Kidney (tissue), 14 donors: ENCODE results near the gene UBE2F. TPM values are rescaled to one million over a fixed set of nuclear protein-coding genes. Genes with fewer than 3 reads are reported as not detected.

ENCODE experiments used
- DNase-seq, 5 donors: peaks; one replicate each; pipeline ENCODE4 v3.0.0-alpha.2; 2013 to 2020
- FAIRE-seq: peaks from 2 replicates; lab custom pipeline; 2012; peaks lifted over from hg19 to GRCh38; lab: Jason Lieb, UNC
- H3K27ac ChIP-seq, 2 donors: one replicate each; pipeline ENCODE4 v1.7.0; 2013; ENCODE audit warnings: low read depth in 2 of 2, low read length in 2 of 2, inconsistent platforms in 1 of 2
- H3K27me3 ChIP-seq: one replicate; pipeline ENCODE4 v1.7.1; 2013; ENCODE audit warnings: low read length, inconsistent platforms; ENCODE audit not compliant: control insufficient read depth, insufficient read depth
- H3K36me3 ChIP-seq, 3 donors: one replicate each; pipeline versions ENCODE4 v1.7.0 to v1.7.1; 2013; ENCODE audit warnings: low read length in 3 of 3, control low read depth in 1 of 3, inconsistent platforms in 1 of 3; ENCODE audit not compliant: insufficient read depth in 3 of 3, control insufficient read depth in 2 of 3
- H3K4me1 ChIP-seq, 3 donors: one replicate each; pipeline versions ENCODE4 v1.7.0 to v1.7.1; 2013; ENCODE audit warnings: low read length in 3 of 3, inconsistent platforms in 1 of 3, low read depth in 1 of 3; ENCODE audit not compliant: control insufficient read depth in 2 of 3, insufficient read depth in 2 of 3
- H3K4me3 ChIP-seq, 3 donors: one replicate each; pipeline versions ENCODE4 v1.7.0 to v1.8.1; 2013; ENCODE audit warnings: low read length in 3 of 3, control low read depth in 1 of 3, inconsistent platforms in 1 of 3
- H3K9ac ChIP-seq, 3 donors: one replicate each; pipeline versions ENCODE4 v1.7.0 to v1.7.1; 2013; ENCODE audit warnings: low read length in 3 of 3, control low read depth in 1 of 3, inconsistent platforms in 1 of 3
- H3K9me3 ChIP-seq, 3 donors: one replicate each; pipeline versions ENCODE4 v1.7.0 to v1.7.1; 2013; ENCODE audit warnings: low read length in 3 of 3, control low read depth in 1 of 3, inconsistent platforms in 1 of 3; ENCODE audit not compliant: control insufficient read depth in 2 of 3, insufficient read depth in 1 of 3
- CTCF ChIP-seq: IDR thresholded peaks from 3 replicates; pipeline ENCODE4 v1.5.1; 2012; ENCODE audit warnings: mild to moderate bottlenecking, moderate library complexity, borderline replicate concordance; ENCODE audit not compliant: insufficient read depth; ENCODE audit errors: extremely low read depth
- intact Hi-C: fragments of 100-400 bp; cut with DNase I; formaldehyde crosslinking; loops from one replicate; pipeline ENCODE4 v1.11.1; 2022
- polyA plus RNA-seq: library from polyadenylated mRNA; stranded (reverse); fragments of 350-450 nt; fragmentation: Illumina TruSeq; extraction: RNeasy Lipid Tissue Mini Kit (QIAGEN cat#74804); gene quantifications from one replicate; pipeline ENCODE4 v1.2.3, GENCODE V29; 2014; ENCODE audit warnings: low read depth, low replicate concordance; ENCODE audit not compliant: insufficient read depth
- total RNA-seq: library from RNA; stranded (reverse); fragmentation: NEBNext Ultra II Directional; extraction: Animal tissue kit (Norgen Biotek cat#: 25700); gene quantifications from one replicate; pipeline ENCODE4 v1.2.1, GENCODE V29; 2021
- donor health status: control.
- donor health status: control.
- donor health status: control.
- donor health status: control.
- donor health status: control.
- donor health status: DM: yes; HTN: yes; CAD: no.
- donor health status: Normal renal cell carcinoma (clear cell type).

Gene UBE2F
- total and polyA plus RNA-seq, 2 donors from 2014 or later = 34.5 to 68.7 TPM

DNA sequence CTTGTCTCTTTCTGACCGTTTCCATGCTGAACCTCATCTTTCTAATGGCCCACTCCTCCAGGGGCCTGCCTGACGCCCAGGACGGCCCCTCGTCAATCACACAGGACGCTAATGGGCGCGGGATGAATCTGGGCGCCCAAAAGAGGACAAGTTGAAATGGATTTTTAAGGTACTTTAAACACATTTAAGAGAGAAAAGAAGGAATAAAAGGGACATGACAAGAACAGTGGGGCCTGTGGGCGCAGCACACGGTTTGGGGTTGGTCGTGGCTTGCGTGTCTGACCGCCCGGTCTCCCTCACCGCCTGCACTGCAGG is 607 bp upstream of the UBE2F start:
- peak overlapping the region; percentile 7 to 60 for H3K27ac ChIP-seq
- peak overlapping the region; percentile 32 to 74 (median 64) for H3K9ac ChIP-seq
- H3K36me3 ChIP-seq = no peaks in the 10 kb centered on the region
- H3K27me3 ChIP-seq = no peaks in the 10 kb centered on the region
- peak overlapping the region; percentile 74 to 89 (median 85) for H3K4me3 ChIP-seq
- intact Hi-C loops = no loop called here
- peaks cover 4 to 16% (median 9%) of the 10 kb centered on the region in 3 donors for H3K4me1 ChIP-seq
- no peak for DNase-seq
- peaks cover 0 to 15% (median 0%) of the 10 kb centered on the region in 3 donors for H3K9me3 ChIP-seq
- no peak for TF ChIP-seq CTCF
- no peak for FAIRE-seq

DNA sequence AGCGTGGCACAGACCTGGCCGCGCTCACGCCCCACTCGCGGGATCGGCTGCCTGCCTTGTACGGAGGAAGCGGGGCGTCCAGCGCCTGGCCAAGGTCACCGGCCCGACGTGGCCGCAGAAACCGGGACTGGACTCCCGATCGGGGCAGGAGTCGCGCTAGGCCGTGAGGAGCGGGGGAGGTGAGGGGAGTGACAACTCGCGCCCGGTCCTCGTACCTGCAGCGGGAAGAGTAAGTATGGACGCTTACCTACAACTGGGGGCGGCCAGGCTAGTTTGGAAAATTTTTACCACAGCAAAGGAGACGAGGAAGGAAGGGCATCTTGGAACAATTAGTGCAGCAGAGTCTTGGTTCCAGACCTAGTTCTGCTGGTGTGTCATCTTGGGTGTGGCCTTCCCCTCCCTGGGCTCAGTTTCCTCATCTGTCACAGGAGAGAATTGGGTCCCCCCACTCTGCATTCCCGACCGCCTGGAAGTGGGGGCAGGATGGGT is 693 bp downstream of the UBE2F start:
- no peak for TF ChIP-seq CTCF
- Histone ChIP-seq H3K9ac (peak overlapping the region in 2 of 3 donors; percentile 75 to 84), H3K27me3 (no peaks in the 10 kb centered on the region), H3K4me1 (peaks cover 4 to 16% (median 9%) of the 10 kb centered on the region in 3 donors), H3K9me3 (peaks cover 0 to 7% (median 0%) of the 10 kb centered on the region in 3 donors), H3K4me3 (peak overlapping the region; percentile 70 to 76 (median 76)), H3K36me3 (no peaks in the 10 kb centered on the region), H3K27ac (peak overlapping the region; percentile 27 to 71)
- intact Hi-C loops = no loop called here
- DNase-seq (peak; percentile 33 to 80 (median 47)), FAIRE-seq (no peak)

DNA sequence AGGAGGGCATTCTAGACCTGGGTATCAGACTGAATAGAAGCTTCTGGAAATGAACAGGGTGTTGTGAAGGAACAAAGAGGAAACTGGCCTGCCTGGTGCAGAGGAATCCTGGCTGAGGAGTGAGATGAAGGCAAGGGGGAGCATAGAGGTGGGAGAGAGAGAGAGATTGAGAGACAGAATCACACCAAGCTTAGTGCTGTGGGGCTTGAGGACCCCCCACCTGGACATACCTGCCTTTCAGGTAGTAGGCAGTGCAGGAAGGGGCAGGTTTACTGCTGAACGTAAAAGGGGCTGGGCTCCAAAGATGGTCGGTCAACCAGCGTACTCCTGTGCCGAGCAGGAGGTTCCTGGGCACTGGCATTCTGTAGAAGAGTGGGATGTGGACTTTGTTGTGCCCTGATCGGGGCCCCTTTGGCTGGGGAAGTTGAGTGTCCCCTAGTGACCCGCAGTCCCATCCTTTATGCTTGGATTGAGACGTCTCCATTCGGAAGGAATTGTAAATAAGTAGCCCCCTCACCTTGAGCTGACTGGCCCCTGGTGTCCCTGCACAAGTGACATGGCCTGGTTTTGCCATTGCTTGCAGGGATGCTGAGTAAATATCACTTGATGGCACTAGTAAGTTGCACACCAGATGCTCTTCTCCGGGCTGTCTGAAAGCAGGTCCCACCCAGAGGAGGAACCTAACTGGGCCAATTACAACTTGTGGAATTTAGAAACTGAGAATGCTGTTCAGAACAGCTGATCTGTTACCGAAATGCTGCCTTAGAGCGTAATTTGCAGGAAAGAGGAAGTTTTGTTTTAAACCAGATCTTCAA is 1.4 kb downstream of the UBE2F start:
- peak; percentile 7 for TF ChIP-seq CTCF
- H3K9me3 ChIP-seq = no peaks in the 10 kb centered on the region
- intact Hi-C loops = no loop called here
- peaks cover 4 to 16% (median 9%) of the 10 kb centered on the region in 3 donors for H3K4me1 ChIP-seq
- peak overlapping the region in 2 of 3 donors; percentile 75 to 84 for H3K9ac ChIP-seq
- DNase-seq (peak in 4 of 5 donors; percentile 25 to 77 (median 42)), FAIRE-seq (no peak)
- H3K27me3 ChIP-seq = no peaks in the 10 kb centered on the region
- H3K4me3 ChIP-seq = peak overlapping the region; percentile 70 to 76 (median 76)
- no peaks in the 10 kb centered on the region for H3K36me3 ChIP-seq
- peak overlapping the region in 1 of 2 donors; percentile 18 for H3K27ac ChIP-seq
